ENCODE data around the gene CCDC188.
A peak's percentile ranks its signal among the peaks of the same experiment; 100 is the strongest.
"Not testable (repeated sequence)": the region's sequence is repeated elsewhere in the genome, so short reads cannot be mapped to it uniquely, and the experiment has no call there.

The CCDC188 gene

DNA sequence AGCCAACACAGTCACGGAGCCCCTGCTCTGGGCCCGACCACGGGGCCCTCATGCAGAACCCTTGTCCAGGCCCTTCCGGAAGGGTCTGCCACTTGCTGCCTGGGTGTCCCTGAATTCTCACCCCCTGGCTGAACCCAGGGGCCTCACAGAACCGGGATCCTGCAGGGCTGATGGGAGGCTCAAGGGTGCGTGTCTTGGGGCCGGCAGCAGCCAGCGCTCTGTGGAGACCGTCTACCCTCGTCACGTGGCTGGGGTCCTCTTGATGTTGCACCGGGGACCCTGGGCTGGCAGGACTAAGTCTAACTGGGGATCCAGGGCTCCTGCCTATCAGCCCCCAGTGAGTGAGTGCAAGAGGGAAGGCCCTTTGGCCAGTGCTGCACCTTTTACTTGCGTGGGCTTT, 19.3 kb upstream of the CCDC188 start:
- no peak for DNase-seq (ENCODE audit: low read depth)

DNA sequence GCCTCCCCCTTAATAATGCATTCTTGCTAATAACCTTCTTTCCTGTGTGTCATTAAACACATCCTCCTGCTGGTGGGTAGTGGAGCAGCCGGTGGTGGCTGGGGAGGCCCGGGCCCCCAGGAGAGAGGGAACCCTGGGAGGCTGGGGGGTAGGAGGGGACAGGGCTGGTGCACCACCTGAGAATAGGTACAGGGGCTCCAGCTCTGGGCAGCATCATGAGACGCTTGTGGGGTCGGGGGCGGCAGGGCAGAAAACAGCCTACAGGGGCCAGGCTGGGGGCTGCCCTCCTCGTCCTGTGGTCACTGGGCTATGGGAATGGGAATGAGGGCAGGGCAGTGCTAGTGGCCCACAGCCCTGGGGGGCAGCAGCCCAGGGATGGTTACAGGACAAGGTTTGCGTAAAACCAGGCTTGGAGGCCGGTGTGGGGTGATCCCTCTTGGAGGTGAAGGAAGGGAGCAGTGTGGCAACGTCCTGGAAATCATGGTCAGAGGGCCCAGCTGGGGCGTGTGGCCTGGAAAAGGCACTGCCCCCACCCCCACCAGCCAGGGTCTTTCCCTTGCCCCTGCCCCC, 18.5 kb upstream of the CCDC188 start:
- DNase-seq (ENCODE audit: low read depth) = no peak

DNA sequence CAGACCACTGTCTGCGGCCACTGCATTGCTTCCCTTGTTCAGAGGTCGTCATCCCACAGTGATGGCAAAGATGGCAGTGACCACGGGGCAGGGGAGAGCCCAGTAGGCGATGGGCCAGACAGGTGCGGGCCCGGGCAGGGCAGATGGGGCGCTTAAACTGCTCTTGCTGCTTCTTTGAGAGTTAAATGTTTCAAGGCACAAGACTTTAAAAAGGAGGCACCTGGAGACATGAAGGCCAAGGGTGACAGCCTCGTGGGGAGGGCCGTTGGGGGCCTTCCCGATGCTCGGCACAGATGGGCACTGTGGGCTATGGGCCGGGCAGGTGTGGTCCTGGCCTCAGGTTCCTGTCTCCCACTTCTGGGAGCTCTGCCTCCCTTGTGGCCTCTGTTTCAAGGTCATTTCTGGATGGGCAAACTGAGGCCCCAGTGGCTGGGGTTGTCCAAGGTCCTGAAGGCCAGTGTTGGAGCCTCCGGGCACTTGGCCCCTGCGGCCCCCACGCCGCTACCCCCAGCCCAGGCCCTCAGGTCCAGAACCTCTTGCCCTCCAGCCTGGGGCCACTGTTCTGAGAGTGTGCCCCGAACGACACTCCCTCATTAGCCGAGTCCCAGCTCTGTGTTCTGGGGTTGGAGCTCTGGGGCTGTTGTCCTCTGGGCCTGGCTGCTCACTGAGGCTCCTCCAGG, 16.9 kb upstream of the CCDC188 start:
- no peak for DNase-seq (ENCODE audit: low read depth)

DNA sequence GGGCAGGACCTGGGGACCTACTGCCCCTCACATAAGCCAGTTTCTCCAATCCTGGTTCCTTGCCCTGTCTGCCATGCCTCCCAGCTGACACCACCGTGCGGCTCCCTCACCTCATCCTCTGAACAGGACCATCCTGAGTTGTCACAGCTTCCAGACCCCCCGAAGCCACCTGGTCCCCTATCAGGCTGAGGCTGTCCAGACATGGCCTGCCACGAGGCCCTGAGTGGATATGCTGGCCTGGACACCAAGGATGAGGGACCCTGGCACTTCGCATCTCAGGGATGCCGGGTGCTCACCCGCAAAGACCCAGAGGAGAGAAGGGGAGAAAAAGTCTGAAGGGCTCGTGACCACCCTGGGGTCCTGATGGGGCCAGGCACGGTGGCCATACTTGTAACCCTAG, 15.8 kb upstream of the CCDC188 start:
- DNase-seq (ENCODE audit: low read depth) = no peak

DNA sequence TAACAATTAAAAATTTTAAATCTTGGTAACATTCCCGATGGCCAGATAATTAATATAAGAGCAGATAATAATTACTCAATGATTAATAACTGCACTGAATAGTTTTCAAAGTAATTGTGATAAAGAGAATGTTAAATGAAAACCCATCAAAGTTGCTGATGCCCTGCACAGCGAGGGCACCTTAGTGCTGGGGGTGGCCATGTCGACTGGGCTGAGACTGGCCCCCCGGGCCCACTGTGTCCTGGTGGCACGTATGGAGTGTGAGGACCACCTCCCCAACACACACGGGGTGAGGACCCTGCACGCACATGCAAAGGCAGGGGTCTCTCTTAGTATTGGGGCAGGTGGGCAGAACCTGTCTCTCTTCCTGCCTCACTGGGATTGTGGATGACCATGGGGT, 15.1 kb upstream of the CCDC188 start:
- DNase-seq (ENCODE audit: low read depth) = no peak

DNA sequence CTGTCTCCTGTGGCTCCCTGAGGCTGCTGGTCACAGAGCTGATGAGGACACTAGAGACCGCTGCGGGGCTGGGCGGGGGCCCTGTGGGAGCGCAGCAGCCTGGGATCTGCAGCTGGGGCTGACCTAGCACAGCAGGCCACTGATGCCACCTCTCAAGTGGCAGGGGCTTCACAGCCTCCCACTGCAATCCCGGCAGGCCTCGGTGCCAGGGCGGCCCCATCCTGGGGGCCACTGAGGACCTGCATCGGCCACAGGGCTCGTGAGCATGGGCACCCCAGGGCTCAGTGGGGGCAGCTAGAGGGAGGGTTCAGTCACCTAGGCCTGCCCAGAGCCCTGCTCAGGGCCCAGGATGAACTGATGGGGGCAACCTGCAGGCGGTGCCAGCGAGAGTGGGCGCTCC, 14.6 kb upstream of the CCDC188 start:
- DNase-seq (ENCODE audit: low read depth) = no peak

DNA sequence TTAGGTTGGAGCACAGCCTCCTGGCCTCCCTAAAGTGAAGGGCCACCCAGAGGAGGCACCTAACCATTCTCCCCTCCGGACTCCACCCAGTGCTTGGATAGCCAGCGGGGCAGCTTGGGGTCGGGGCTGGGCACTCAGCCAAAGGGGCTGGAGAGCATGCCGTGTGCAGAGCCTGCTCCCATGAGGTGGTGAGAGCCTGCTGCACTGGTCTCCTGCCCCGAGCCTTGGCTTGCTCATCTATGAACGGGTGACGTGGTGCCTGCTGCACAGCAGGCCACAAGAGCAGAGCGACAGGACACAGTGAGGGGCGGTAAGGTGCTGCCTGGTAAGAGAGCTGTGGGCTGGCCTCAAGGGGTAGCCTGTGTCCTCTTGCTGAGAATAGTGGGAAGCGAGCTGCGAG, 14.0 kb upstream of the CCDC188 start:
- DNase-seq (ENCODE audit: low read depth) = no peak

DNA sequence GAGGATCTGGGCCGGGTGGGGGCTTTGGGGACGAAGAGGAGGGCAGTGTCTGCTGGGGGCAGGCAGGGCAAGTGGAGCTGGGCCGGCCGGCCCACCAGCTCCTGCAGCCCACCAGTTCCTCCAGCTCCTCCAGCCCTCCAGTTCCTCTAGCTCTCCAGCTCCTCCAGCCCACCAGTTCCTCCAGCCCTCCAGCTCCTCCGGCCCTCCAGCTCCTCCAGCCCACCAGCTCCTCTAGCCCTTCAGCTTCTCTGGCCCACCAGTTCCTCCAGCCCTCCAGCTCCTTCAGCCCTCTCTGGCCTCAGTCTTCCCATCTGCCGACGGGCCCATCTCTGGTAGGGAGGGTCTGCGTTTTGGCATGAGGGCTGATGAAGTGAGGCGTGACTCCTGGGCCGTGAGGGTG, 9.2 kb upstream of the CCDC188 start:
- DNase-seq (ENCODE audit: low read depth) = no peak

DNA sequence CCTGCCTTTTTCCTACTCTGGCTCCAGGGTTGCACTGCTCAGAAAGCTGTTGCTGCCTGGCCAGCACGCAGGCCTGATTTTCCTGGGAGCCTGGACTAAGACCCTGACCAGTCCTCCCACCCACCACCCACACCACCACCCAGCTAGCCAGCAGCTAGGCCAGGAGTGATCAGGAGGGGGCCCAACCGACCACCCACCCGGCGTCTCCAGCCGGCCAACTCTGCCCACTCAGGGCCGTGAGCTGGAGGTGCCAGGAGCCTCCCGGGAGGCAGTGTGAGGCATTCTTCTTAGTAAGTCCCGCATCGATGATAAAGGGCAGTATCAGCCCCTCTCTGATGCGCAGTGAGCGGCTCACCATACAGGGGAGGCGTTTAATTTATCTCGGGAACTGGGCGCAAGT, 8.7 kb upstream of the CCDC188 start:
- not testable (repeated sequence) for DNase-seq (ENCODE audit: low read depth)

DNA sequence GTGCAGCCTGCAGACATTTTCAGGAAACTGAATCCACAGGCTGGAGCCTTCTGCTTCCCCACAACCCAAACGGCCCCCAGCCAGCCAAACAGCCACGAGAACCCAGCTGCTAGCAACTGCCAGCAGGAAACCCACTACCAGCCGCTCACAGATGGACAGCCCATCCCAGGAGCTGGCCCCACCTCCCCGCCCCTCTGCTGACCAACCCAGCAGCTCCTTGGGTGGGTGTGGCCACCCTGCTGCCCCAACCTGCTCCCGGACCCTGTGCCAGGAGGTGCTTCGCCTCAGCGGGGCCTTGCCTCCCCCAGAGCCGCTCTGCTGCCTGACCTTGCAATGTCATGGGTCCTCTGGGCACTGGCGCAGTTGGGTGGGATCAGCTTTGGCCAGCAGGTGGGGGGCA, 8.2 kb upstream of the CCDC188 start:
- DNase-seq (ENCODE audit: low read depth) = no peak

DNA sequence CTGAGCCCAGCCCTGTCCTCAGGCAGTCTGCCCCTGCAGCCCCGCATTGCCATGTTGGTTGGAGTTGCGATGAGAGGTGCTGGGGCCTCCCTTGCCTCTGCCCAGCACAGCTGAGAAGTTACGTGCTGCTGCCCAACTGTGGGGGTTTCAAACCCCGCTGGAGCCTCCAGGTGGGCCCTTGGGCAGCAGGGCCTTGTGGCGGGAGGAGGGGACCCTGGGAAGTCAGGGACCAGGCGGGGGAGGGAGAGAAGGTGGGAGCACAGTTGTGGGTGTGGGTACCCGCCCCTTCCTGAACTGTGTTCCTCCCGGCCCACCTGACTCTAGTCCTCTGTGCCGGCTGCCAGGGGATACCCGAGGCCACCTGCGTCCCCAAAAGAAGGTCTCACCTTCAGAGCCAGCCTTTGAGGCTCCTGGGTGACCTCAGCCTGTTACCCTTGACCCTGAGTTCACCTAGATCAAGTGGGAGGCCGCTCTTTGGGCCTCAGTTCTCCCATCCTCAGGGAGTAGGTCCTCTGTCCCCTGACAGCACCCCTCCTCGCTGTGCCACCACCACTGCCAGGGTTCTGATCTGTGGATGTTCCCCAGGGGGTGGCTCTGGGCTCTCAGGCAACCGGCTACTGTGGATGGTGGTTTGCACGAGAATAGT, 7.7 kb upstream of the CCDC188 start:
- no peak for DNase-seq (ENCODE audit: low read depth)

DNA sequence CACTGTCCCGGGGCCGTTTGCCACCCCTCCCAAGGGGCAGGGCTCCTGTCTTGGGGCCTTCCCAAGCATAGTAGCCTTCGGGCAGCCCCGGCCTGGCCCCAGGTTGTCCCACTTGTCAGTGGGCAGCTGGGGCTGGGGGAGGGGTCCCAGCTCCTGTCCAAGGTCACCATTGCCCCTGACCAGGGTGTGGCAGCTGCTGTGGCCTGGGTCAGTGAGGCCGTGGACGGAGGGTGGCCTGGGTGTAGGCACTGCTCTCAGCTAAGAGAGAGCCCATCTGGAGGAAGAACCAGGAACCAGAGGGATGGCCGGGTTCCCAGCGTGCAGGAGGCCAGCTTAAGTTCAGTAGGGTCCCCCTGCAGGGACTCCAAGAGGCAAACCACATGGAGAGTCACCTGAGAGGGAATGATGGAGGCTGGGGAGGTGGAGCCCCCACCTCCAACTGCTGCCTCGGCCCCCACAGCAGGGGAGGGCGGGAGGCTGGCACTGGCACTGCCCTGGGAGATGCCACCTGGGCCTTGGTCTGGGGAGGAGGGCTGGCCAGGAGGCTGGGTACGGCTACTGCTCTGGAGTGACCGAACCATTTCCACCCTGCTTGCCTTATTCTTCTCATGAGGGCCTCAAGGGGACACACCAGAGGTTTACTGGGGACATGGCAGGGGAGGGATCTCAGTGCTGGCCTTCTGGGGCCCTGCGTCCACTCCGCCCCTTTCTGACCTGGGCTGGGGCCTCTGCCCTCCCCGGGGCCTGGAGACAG, 6.8 kb upstream of the CCDC188 start:
- no peak for DNase-seq (ENCODE audit: low read depth)

DNA sequence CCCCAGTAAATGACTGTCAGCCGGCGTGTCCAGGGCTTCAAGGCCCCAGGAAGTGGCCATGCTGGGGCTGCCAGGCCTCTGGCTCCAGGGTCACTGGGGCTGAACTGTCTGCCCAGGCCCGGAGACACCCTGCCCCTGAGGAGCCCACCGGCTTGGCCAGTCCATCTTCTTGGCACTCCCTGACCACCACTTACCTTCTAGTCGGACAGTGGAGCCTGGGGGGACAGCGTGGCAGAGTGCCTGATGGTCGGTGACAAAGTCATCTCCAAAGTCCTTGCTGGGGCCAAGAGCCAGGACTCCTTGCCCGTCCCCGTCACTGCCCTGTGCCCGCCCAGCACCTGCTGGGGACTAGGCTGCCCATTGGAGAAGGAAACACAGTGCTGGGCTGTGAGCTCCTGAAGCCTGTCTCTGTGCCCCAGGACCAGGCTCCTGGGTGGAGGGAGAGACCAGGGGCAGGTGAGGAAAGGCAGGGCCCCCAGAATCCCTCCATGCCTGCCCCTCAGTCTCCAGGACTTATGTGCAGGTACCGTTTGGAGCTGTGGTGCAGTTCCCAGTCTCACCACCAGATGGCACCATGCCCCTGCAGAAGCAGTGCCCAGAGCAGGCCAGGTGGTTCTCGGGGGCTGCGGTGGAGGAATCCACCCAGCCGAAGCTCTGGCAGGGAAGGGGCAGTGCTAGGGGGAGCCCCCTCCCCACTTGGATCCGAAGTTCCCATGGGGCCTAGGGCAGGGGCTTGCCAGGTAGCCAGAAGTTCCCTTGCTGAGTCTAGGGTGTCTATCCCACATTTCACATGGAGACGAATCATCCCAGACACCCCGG, 6.0 kb upstream of the CCDC188 start:
- DNase-seq (ENCODE audit: low read depth) = peak; percentile 83

DNA sequence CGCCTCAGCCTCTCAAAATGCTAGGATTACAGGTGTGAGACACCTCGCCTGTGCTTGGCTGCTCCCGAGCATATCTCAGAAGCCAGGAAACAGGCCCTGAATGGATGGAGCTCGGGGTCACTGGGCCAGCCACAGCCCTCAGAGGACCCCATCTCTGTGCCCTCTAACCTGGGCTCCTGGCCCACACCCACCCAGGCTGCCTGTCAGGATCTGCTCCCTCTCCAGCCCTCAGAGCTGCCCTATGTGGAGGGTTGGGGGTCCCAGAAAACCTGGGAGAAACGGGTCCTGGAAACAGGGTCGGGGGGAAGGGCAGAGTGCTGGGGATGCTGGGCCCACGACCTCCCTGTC, 5.2 kb upstream of the CCDC188 start:
- no peak for DNase-seq (ENCODE audit: low read depth)

DNA sequence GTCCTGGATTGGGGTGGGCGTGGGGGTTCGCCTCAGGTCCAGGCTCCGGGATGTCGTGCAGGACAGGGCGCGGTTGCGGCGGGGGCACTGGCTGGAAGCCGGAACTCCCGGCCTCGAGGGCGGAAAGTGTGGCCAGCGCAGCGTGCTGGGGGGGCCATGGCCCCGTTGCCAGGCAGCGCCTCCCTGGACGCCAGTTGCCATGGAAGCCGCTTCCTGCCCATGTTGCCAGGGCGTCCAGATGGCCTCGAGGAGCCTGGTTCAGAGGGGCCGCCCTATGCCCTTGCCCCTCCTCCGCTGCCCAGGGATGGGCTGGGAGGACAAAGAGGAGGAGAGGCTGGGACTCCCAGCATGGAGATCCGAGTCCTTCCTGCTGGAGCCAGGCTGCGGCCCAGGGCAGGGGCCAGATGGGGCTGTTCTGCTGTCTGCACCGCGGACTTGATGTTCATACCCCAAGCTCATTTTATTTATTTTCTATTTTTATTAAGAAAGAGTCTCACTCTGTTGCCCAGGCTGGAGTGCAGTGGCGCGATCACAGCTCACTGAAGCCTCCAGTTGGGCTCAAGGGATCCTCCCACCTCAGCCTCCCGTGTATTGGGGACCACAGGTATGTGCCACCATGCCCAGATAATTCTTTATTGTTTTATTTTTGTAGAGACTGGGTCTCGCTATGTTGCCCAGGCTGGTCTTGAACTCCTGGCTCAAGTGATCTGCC, 4.6 kb upstream of the CCDC188 start:
- no peak for DNase-seq (ENCODE audit: low read depth)

DNA sequence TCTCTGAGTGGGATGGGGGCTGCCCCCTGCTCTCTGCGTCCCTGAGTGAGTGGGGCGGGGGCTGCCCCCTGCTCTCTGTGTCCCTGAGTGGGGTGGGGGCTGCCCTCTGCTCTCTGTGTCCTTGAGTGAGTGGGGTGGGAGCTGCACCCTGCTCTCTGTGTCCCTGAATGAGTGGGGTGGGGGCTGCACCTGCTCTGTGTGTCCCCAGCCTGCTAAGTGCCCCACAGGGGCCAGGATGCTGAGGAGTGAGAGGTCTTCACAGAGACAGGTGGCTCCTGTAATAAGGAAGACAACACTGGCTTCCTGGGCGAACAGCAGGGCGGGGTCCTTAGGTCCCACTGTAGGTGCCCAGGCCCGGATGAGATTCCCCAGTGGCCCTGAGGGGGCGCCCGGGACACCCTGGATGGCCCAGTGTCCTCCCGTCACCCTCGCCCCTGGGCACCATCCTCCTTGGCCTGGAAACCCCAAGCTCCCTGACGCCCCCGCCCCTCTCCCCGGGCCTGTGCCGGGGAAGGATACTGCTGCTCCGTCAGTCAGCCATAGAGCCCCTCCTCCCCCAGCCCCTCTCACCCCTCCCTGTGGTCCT, 3.8 kb upstream of the CCDC188 start:
- no peak for DNase-seq (ENCODE audit: low read depth)

DNA sequence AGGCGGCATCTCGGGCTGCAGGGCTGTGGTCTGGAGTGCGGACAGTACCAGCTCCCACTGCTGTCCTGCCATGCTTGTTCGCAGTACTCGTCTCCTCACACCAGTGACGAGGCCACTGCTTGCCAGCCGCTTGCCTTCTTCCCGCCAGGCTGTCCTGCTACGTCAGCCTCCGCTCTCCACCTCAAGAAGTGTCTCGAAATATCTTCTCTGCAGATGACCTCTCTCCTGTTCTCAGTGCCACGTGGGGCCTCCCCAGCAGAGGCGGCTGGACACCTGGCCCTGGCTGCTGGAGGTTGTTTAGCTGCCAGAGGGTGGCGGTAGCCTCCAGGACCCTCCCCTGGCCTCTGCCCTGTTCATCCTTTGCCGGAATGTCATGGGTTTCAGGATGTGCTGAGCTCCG, 3.1 kb upstream of the CCDC188 start:
- DNase-seq (ENCODE audit: low read depth) = no peak

DNA sequence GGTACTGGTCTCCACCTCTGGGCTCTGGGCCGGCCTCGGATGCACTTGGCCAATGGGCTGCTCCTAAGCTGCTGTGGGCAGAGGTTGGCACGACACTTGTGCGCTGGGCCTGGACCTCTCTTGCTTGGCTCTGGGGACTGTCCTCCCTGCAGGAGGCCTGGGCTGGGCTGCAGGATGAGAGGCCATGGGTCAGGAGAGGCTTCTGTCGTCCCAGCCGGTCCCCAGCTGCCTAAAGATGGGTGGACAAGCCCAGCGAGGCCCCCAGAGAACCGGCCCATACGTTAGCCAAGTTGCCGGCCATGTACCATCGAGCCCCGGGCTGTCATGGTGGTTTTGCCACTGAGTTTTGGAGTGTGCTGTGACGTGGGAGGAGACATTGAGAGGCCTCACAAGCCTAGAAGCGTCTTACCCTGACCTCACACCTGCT, 1.6 kb upstream of the CCDC188 start:
- DNase-seq (ENCODE audit: low read depth) = no peak

DNA sequence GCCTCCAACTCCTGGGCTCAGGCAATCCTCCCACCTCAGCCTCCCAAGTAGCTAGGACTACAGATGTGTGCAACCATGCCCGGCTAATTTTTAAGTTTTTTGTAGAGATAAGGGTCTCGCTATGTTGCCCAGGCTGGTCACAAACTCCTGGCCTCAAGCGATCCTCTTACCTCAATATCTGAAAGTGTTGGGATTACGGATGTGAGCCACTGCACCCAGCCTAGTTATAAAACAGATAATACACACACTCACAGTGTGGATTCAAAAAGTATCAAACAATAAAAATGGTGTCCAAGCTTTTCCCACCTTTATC, 377 bp upstream of the CCDC188 start:
- no peak for DNase-seq (ENCODE audit: low read depth)

DNA sequence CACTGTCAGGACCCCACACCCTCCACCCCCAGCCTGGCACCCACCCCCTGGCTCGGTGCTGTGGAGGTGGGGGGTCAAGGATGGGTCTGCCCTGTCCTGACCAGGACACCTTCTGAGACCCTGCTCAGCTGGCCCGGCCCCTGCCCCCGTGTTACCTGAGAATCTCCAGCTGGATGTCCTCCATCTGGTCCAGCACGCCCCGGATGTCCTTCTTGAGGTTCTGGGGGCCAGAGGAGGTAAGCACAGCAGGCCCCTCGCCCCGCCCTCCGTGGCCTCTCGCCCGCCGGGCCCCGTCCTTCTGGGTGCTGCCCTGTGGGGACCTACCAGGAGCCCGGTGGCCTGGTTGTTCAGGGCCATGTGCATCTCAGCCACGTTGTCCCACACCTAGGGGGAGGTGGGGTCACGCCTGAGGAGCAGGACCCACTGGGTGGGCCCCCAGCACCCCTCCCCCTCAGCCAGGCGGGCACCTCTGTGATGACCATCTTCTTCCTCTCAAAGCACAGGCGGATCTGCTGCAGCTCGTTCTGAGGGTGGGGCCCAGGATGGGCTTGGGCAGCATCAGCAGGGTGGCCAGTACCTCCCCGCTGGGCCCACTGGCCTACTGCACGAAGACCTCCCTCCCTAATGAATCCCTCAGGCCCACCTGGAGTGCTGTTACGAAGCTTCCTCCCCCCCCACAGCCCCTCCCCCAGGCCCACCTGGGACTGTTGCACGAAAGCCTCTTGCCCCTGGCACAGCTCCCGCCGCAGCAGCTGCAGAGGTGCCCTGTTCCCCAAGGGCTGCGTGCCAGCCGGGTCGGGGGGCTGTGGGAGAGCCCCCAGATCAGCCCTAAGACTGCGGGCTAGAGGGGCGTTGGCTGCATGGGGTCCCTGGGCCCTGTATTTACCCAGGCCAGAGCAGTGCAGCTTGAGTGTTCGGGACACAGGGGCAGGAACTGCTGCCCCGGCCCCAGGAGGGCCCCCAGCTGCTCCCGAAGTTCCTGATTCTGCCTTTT, 1.3 kb downstream of the CCDC188 start:
- DNase-seq (ENCODE audit: low read depth) = no peak

All from activated T-cell treated with anti-CD3 and anti-CD28 coated beads for 24 hours (primary cell).